ENCODE data around the gene CEP112. TPM values are rescaled to one million over a fixed set of nuclear protein-coding genes. Genes with fewer than 3 reads are reported as not detected.

CEP112 gene
- total RNA-seq, 1 experiment from 2014 or later = 9.5 TPM

DNA sequence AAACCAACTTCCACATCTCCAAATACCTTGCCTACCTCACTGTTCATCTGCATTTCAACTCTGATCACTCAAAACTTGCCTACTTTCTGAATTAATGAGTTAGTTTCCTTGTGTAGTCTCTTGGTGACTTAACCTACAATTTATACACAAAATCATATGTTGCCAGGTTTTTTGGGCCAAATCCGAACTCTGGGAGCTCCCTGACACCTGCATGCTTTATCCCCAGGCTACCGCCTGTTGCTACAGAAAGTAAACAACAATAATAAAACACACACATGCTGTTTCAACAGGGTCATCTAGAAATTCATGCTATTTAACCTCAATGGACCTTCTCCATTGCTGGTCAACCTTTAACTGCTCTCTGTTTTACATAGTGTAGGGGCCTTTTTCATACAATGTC lies 526.0 kb downstream of the CEP112 start:
- in situ Hi-C loops (cut with HindIII; ENCODE audit: low pct_unique_long_range_greater_than_20kb, low sequenced_read_pairs) = no loop called here
- POLR2A ChIA-PET = no interaction called here
- Histone ChIP-seq H3K36me3 (ENCODE audit: control insufficient read depth, insufficient read depth, low read length) (no peaks in the 10 kb centered on the region), H3K27me3 (ENCODE audit: control insufficient read depth, insufficient read depth, low read length) (no peaks in the 10 kb centered on the region), H3K4me1 (ENCODE audit: control insufficient read depth, insufficient read depth, low read length) (no peaks in the 10 kb centered on the region), H3K27ac (ENCODE audit: low read length) (no peak overlapping the region), H3K4me3 (ENCODE audit: low read depth in 2 of 2, low read length in 2 of 2) (no peak overlapping the region), H3K9me3 (ENCODE audit: control insufficient read depth, insufficient read depth, low read depth, low read length) (no peaks in the 10 kb centered on the region)
- BruUV-seq (replicated peaks) = no TSS peak
- intact Hi-C loops (cut with micrococcal nuclease; ENCODE audit: unreplicated experiment) = no loop called here
- DNase-seq (ENCODE audit: low read depth, low spot score) (no peak), ATAC-seq (no peak)
- CTCF ChIA-PET = no interaction called here
- TF ChIP-seq, protein P1, sequence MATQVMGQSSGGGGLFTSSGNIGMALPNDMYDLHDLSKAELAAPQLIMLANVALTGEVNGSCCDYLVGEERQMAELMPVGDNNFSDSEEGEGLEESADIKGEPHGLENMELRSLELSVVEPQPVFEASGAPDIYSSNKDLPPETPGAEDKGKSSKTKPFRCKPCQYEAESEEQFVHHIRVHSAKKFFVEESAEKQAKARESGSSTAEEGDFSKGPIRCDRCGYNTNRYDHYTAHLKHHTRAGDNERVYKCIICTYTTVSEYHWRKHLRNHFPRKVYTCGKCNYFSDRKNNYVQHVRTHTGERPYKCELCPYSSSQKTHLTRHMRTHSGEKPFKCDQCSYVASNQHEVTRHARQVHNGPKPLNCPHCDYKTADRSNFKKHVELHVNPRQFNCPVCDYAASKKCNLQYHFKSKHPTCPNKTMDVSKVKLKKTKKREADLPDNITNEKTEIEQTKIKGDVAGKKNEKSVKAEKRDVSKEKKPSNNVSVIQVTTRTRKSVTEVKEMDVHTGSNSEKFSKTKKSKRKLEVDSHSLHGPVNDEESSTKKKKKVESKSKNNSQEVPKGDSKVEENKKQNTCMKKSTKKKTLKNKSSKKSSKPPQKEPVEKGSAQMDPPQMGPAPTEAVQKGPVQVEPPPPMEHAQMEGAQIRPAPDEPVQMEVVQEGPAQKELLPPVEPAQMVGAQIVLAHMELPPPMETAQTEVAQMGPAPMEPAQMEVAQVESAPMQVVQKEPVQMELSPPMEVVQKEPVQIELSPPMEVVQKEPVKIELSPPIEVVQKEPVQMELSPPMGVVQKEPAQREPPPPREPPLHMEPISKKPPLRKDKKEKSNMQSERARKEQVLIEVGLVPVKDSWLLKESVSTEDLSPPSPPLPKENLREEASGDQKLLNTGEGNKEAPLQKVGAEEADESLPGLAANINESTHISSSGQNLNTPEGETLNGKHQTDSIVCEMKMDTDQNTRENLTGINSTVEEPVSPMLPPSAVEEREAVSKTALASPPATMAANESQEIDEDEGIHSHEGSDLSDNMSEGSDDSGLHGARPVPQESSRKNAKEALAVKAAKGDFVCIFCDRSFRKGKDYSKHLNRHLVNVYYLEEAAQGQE (IDR thresholded peaks at IDR 0.05; ENCODE audit: insufficient read depth in 1 of 2, low read depth in 2 of 2, low read length in 1 of 2) = no peak
- no peak for TF ChIP-seq POLR2AphosphoS5 (IDR thresholded peaks at IDR 0.05; ENCODE audit: low read depth, low read length)
- no peak for TF ChIP-seq TCF7L2 (IDR thresholded peaks at IDR 0.05; ENCODE audit: low read depth, low read length)
- TF ChIP-seq, protein P2, sequence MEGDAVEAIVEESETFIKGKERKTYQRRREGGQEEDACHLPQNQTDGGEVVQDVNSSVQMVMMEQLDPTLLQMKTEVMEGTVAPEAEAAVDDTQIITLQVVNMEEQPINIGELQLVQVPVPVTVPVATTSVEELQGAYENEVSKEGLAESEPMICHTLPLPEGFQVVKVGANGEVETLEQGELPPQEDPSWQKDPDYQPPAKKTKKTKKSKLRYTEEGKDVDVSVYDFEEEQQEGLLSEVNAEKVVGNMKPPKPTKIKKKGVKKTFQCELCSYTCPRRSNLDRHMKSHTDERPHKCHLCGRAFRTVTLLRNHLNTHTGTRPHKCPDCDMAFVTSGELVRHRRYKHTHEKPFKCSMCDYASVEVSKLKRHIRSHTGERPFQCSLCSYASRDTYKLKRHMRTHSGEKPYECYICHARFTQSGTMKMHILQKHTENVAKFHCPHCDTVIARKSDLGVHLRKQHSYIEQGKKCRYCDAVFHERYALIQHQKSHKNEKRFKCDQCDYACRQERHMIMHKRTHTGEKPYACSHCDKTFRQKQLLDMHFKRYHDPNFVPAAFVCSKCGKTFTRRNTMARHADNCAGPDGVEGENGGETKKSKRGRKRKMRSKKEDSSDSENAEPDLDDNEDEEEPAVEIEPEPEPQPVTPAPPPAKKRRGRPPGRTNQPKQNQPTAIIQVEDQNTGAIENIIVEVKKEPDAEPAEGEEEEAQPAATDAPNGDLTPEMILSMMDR (IDR thresholded peaks at IDR 0.05) = no peak
- no peak for TF ChIP-seq SIN3A (IDR thresholded peaks at IDR 0.05; ENCODE audit: borderline replicate concordance, insufficient read depth, low read depth, low read length)

DNA sequence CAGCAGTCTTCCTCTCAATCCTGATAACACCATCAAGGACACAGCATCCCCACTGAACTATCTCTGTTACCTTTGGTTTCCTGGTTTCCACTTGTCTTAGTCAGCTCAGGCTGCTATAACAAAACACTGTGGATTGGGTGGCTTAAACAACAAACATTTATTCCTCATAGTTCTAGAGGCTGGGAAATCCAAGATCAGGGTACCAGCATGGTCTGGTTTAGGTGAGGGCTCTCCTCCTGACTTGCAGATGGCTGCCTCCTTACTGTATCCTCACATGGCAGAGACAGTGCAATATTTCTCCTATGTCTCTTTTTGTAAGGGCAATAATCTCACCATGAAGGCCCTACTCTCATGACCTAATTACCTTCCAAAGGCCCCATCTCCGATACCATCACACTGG lies 527.2 kb downstream of the CEP112 start:
- no peak for DNase-seq (ENCODE audit: low read depth, low spot score)
- Histone ChIP-seq H3K27me3 (ENCODE audit: control insufficient read depth, insufficient read depth, low read length) (no peaks in the 10 kb centered on the region), H3K9me3 (ENCODE audit: control insufficient read depth, insufficient read depth, low read depth, low read length) (no peaks in the 10 kb centered on the region), H3K27ac (ENCODE audit: low read length) (no peak overlapping the region), H3K4me3 (ENCODE audit: low read depth in 2 of 2, low read length in 2 of 2) (no peak overlapping the region), H3K4me1 (ENCODE audit: control insufficient read depth, insufficient read depth, low read length) (no peaks in the 10 kb centered on the region), H3K36me3 (ENCODE audit: control insufficient read depth, insufficient read depth, low read length) (no peaks in the 10 kb centered on the region)
- ChIA-PET CTCF (no interaction called here), POLR2A (no interaction called here)
- ATAC-seq = no peak
- TF ChIP-seq, protein P2 (IDR thresholded peaks at IDR 0.05) = no peak
- TF ChIP-seq TCF7L2 (IDR thresholded peaks at IDR 0.05; ENCODE audit: low read depth, low read length) (no peak), SIN3A (IDR thresholded peaks at IDR 0.05; ENCODE audit: borderline replicate concordance, insufficient read depth, low read depth, low read length) (no peak), POLR2AphosphoS5 (IDR thresholded peaks at IDR 0.05; ENCODE audit: low read depth, low read length) (no peak)
- TF ChIP-seq, protein P1 (IDR thresholded peaks at IDR 0.05; ENCODE audit: insufficient read depth in 1 of 2, low read depth in 2 of 2, low read length in 1 of 2) = no peak
- intact Hi-C loops (cut with micrococcal nuclease; ENCODE audit: unreplicated experiment) = no loop called here
- BruUV-seq (replicated peaks) = no TSS peak
- in situ Hi-C loops (cut with HindIII; ENCODE audit: low pct_unique_long_range_greater_than_20kb, low sequenced_read_pairs) = no loop called here
